Fibroblast of lung (primary cell): ENCODE measurements around the gene PRDM16. TPM values are rescaled to one million over a fixed set of nuclear protein-coding genes. Genes with fewer than 3 reads are reported as not detected.

ENCODE experiments used
- DNase-seq, 2 donors: peaks; one replicate each; pipeline versions ENCODE4 v3.0.0 to v3.0.0-alpha.2; 2010; ENCODE audit warnings: low read depth in 2 of 2
- H2AFZ ChIP-seq: 2 replicates; pipeline ENCODE4 v1.5.1; 2012; ENCODE audit warnings: low read length, control low read depth, inconsistent platforms
- H3K27ac ChIP-seq: 2 replicates; pipeline ENCODE4 v1.5.1; 2011; ENCODE audit warnings: low read length, control low read depth; ENCODE audit not compliant: insufficient read depth
- H3K27me3 ChIP-seq: 2 replicates; pipeline ENCODE4 v1.5.1; 2011; ENCODE audit warnings: mild to moderate bottlenecking, low read length; ENCODE audit not compliant: control insufficient read depth, insufficient read depth
- H3K36me3 ChIP-seq: 2 replicates; pipeline ENCODE4 v1.5.1; 2011; ENCODE audit warnings: low read length; ENCODE audit not compliant: control insufficient read depth, insufficient read depth
- H3K4me1 ChIP-seq: 2 replicates; pipeline ENCODE4 v1.5.1; 2011; ENCODE audit warnings: low read length; ENCODE audit not compliant: control insufficient read depth, insufficient read depth; ENCODE audit errors: extremely low read depth
- H3K4me2 ChIP-seq: 2 replicates; pipeline ENCODE4 v1.5.1; 2011; ENCODE audit warnings: low read length, control low read depth; ENCODE audit not compliant: insufficient read depth; ENCODE audit errors: extremely low read depth
- H3K4me3 ChIP-seq, 4 experiments: fragments of 200-600 bp in 1 of 4; sonication (generic) in 1 of 4; replicated peaks in 1 of 4; 2 replicates each; pipeline ENCODE4 v1.5.1; 2011 to 2016; ENCODE audit warnings: low read length in 4 of 4, low read depth in 3 of 4, mild to moderate bottlenecking in 3 of 4, control low read depth in 2 of 4, inconsistent platforms in 1 of 4, mixed read lengths in 1 of 4; ENCODE audit not compliant: insufficient read depth in 1 of 4; ENCODE audit errors: control extremely low read depth in 1 of 4
- H3K79me2 ChIP-seq: 2 replicates; pipeline ENCODE4 v1.5.1; 2012; ENCODE audit warnings: mild to moderate bottlenecking, low read length, inconsistent platforms; ENCODE audit not compliant: control insufficient read depth, insufficient read depth
- H3K9ac ChIP-seq: 2 replicates; pipeline ENCODE4 v1.5.1; 2011; ENCODE audit warnings: mild to moderate bottlenecking, low read length, control low read depth; ENCODE audit not compliant: insufficient read depth
- H3K9me3 ChIP-seq: 2 replicates; pipeline ENCODE4 v1.5.1; 2012; ENCODE audit warnings: low read depth, low read length; ENCODE audit not compliant: control insufficient read depth, insufficient read depth
- H4K20me1 ChIP-seq: 2 replicates; pipeline ENCODE4 v1.5.1; 2011; ENCODE audit warnings: low read length; ENCODE audit not compliant: control insufficient read depth, insufficient read depth; ENCODE audit errors: extremely low read depth
- CTCF ChIP-seq, 2 donors: IDR thresholded peaks in 1 of 2; conservative IDR thresholded peaks in 1 of 2; 1 replicate in 1 of 2; 2 replicates in 1 of 2; pipeline ENCODE4 v1.5.1; 2011 to 2012; ENCODE audit warnings: low read length in 2 of 2, control low read depth in 1 of 2, inconsistent platforms in 1 of 2, low read depth in 1 of 2, mild to moderate bottlenecking in 1 of 2
- EZH2 ChIP-seq: IDR thresholded peaks from 2 replicates; pipeline ENCODE4 v1.5.1; 2012; ENCODE audit warnings: low read length, control low read depth, mild to moderate bottlenecking; ENCODE audit errors: missing control alignments
- polyA plus RNA-seq, 2 donors: library from polyadenylated mRNA; depleted of rRNA in 1 of 2; stranded (reverse) in 1 of 2; unstranded in 1 of 2; fragments of >200 nt; gene quantifications; 2 replicates each; pipeline ENCODE4 v1.2.1, GENCODE V29; 2011 to 2012; ENCODE audit warnings: missing spikeins in 1 of 2
- total RNA-seq: library from RNA; depleted of rRNA; stranded (reverse); fragments of >200 nt; gene quantifications from 2 replicates; pipeline ENCODE4 v1.2.1, GENCODE V29; 2014

The PRDM16 gene
- total and polyA plus RNA-seq, 2 donors (not counting 1 experiment from before 2014, with no cell fraction given): 0.30 to 1.8 TPM

DNA sequence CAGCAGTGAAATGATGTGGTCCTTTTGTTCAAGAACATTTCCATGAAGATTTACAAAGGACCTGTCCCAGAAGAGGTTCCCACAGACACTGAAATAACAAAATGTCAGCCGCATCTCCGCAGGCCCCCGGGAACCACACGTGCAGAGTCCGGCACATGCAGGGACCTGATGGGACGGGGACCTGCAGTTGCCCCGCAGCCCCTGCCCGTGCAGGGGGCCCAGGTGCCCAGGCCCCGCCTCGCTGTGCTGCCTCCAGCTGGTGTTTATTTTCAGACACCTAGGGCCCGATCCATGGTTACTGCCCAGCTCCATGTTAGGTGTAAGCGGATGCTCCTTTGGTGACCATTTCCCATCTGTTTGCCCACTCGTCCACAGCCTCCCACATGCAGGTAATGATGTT is 236.2 kb downstream of the PRDM16 start:
- H3K27ac ChIP-seq: no peak overlapping the region
- no peaks in the 10 kb centered on the region for H3K79me2 ChIP-seq
- H4K20me1 ChIP-seq: no peaks in the 10 kb centered on the region
- no peak for TF ChIP-seq CTCF (conservative IDR thresholded peaks at IDR 0.05 in 1 of 2, IDR thresholded peaks at IDR 0.05 in 1 of 2; ENCODE audit: low read depth in 1 of 2, low read length in 2 of 2)
- TF ChIP-seq EZH2: no peak
- H3K4me3 ChIP-seq: no peak overlapping the region
- H3K4me2 ChIP-seq: no peak overlapping the region
- no peak overlapping the region for H2AFZ ChIP-seq
- no peaks in the 10 kb centered on the region for H3K36me3 ChIP-seq
- no peak overlapping the region for H3K9ac ChIP-seq
- H3K27me3 ChIP-seq: no peaks in the 10 kb centered on the region
- H3K9me3 ChIP-seq: no peaks in the 10 kb centered on the region
- DNase-seq: no peak
- peaks cover 3% of the 10 kb centered on the region for H3K4me1 ChIP-seq

GRCh38 chr1:3306583-3307291 is 237.7 kb downstream of the PRDM16 start:
- Histone ChIP-seq H3K4me3 (no peak overlapping the region), H2AFZ (no peak overlapping the region), H3K9ac (no peak overlapping the region), H3K27ac (no peak overlapping the region), H3K4me1 (peaks cover 3% of the 10 kb centered on the region), H3K9me3 (no peaks in the 10 kb centered on the region), H3K36me3 (no peaks in the 10 kb centered on the region), H3K27me3 (no peaks in the 10 kb centered on the region), H4K20me1 (no peaks in the 10 kb centered on the region), H3K4me2 (no peak overlapping the region), H3K79me2 (no peaks in the 10 kb centered on the region)
- TF ChIP-seq EZH2 (no peak), CTCF (conservative IDR thresholded peaks at IDR 0.05 in 1 of 2, IDR thresholded peaks at IDR 0.05 in 1 of 2; ENCODE audit: low read depth in 1 of 2, low read length in 2 of 2) (no peak)
- peak; percentile 79 to 91 for DNase-seq

GRCh38 chr1:3307359-3307758 is 238.4 kb downstream of the PRDM16 start:
- Histone ChIP-seq H3K9me3 (no peaks in the 10 kb centered on the region), H4K20me1 (no peaks in the 10 kb centered on the region), H3K79me2 (no peaks in the 10 kb centered on the region), H3K27ac (no peak overlapping the region), H3K9ac (no peak overlapping the region), H3K4me3 (no peak overlapping the region), H3K27me3 (no peaks in the 10 kb centered on the region), H3K4me1 (peaks cover 3% of the 10 kb centered on the region), H3K4me2 (no peak overlapping the region), H2AFZ (no peak overlapping the region), H3K36me3 (no peaks in the 10 kb centered on the region)
- no peak for DNase-seq
- TF ChIP-seq CTCF (conservative IDR thresholded peaks at IDR 0.05 in 1 of 2, IDR thresholded peaks at IDR 0.05 in 1 of 2; ENCODE audit: low read depth in 1 of 2, low read length in 2 of 2): no peak
- TF ChIP-seq EZH2: no peak
